SW480 (cell line): ENCODE measurements around the gene ARHGAP10.

Source experiments
- DNase-seq: peaks from one replicate; pipeline ENCODE4 v3.0.0-alpha.2; 2016; ENCODE audit warnings: low spot score

ARHGAP10 gene

GRCh38 chr4:148041606-148042329 lies 309.9 kb downstream of the ARHGAP10 start:
- no peak for DNase-seq

GRCh38 chr4:148044089-148044911 lies 312.4 kb downstream of the ARHGAP10 start:
- DNase-seq, result no peak

- no peak for DNase-seq
These were observed 313.0 kb downstream of the ARHGAP10 start for GRCh38 chr4:148044912-148045352.

GRCh38 chr4:148048598-148048997 lies 316.7 kb downstream of the ARHGAP10 start:
- DNase-seq, result no peak

GRCh38 chr4:148051403-148051802 lies 319.5 kb downstream of the ARHGAP10 start:
- DNase-seq, result no peak

- DNase-seq, result no peak
These were observed 320.6 kb downstream of the ARHGAP10 start for GRCh38 chr4:148052448-148052847.

- DNase-seq, result no peak
These were observed 321.6 kb downstream of the ARHGAP10 start for GRCh38 chr4:148053298-148054003.

- DNase-seq, result no peak
These were observed 322.4 kb downstream of the ARHGAP10 start for GRCh38 chr4:148054275-148054674.

- DNase-seq, result no peak
These were observed 324.0 kb downstream of the ARHGAP10 start for GRCh38 chr4:148055844-148056243.

GRCh38 chr4:148056879-148057278 lies 325.0 kb downstream of the ARHGAP10 start:
- DNase-seq, result no peak

- DNase-seq, result no peak
These were observed 325.6 kb downstream of the ARHGAP10 start for GRCh38 chr4:148057516-148057915.

GRCh38 chr4:148057984-148058859 lies 326.3 kb downstream of the ARHGAP10 start:
- no peak for DNase-seq

- no peak for DNase-seq
These were observed 327.8 kb downstream of the ARHGAP10 start for GRCh38 chr4:148059617-148060180.

GRCh38 chr4:148060264-148061140 lies 328.6 kb downstream of the ARHGAP10 start:
- DNase-seq, result no peak

GRCh38 chr4:148061141-148061481 lies 329.2 kb downstream of the ARHGAP10 start:
- DNase-seq, result no peak

- DNase-seq, result no peak
These were observed 329.9 kb downstream of the ARHGAP10 start for GRCh38 chr4:148061795-148062194.

GRCh38 chr4:148062301-148062950 lies 330.5 kb downstream of the ARHGAP10 start:
- peak; percentile 5 for DNase-seq

GRCh38 chr4:148064451-148064850 lies 332.6 kb downstream of the ARHGAP10 start:
- no peak for DNase-seq

GRCh38 chr4:148065075-148065474 lies 333.2 kb downstream of the ARHGAP10 start:
- DNase-seq, result no peak
